DMS153 treated with DMSO at 0.1 percent for 48 hours (cell line): Measurements from ENCODE around the gene ZNF655.
"Not testable (repeated sequence)": the region's sequence is repeated elsewhere in the genome, so short reads cannot be mapped to it uniquely, and the experiment has no call there.

ENCODE experiments used
- DNase-seq: peaks from one replicate; lab custom pipeline; 2025; ENCODE audit not compliant: unreplicated experiment; lab: John Stamatoyannopoulos, UW

Gene ZNF655

DNA sequence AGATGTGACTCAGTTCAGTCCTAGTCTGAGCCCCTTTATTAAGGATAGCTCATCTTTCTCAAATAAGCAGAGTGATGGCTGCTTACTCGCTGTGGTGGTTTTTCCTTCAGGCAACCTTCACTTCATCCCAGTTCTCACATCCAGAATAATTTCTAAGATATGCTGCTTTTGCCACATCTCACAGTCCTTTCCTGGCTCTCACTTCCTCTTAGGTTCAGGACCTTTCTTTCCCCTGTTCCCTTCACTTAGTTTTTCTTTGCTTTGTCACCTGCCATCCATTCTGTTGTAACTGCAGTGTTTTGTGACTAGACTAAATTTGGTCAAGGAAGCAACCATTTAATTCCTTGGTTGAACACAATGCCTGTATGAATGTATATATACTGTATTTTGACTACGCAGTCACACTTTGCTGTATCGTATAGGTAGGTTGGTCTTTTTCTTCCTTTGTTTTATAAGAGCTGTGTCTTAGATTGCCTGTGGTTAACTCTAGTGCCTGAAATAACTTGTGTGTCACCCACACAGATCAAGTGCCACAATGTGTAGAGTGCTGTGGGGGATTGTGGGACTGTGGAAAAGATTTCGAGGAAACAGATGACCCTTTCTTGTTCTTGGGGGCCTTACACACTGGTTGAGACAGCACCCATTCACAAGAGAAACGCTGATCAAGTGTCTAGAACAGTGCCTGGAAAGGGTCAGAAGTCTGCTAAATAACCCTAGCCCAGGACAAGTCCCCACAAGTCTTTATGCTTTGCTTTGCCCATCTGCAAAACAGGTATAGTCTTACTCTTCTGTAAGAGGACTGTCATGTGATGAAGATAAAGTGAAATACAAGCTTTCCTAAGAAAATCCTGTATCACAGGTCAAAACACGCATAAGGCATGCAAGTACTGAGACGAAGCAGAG, 2.6 kb downstream of the ZNF655 start:
- no peak for DNase-seq

DNA sequence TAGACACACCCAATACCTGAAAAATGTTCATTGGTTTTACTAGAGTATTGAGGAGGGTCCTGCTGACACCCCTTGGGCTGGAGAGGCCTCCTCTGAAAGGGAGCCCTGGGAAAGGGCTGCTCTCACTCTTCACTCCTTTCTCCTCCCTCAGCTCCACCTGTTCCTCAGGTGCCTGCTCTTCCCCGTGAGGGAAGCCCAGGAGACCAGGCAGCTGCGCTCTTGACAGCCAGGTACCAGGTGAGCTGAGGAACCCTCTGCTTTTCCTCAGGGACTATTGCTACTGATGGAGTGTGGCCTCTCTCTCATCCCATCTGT, 3.3 kb downstream of the ZNF655 start:
- no peak for DNase-seq

DNA sequence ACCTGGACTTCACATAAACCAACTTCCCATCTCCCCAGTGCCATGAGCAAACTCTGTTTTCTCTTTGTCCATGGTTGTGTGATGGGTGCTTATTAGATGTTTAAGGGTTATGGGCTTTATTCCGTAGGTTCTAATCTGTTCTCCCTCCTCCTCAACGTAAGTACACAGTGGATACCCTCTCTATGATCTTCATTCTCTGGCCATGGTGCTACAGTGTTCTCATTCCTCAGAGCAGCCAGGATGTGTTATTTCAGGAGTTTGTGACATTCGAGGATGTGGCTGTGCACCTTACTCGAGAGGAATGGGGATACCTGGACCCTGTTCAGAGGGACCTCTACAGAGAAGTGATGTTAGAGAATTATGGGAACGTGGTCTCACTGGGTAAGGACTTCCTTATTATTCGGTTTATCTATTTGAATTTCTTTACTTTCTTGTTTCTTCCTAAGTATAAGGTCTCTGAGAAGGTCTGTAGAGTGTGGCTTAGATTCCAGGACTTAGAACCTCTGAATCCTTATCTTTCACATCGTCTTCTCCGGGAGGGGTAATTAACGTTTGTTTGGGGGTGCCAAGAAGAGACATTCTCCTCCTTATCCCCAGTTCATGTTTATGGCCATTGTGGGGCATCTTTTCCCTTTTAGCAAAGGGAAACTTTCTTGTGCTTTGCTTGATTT, 3.8 kb downstream of the ZNF655 start:
- DNase-seq = no peak

DNA sequence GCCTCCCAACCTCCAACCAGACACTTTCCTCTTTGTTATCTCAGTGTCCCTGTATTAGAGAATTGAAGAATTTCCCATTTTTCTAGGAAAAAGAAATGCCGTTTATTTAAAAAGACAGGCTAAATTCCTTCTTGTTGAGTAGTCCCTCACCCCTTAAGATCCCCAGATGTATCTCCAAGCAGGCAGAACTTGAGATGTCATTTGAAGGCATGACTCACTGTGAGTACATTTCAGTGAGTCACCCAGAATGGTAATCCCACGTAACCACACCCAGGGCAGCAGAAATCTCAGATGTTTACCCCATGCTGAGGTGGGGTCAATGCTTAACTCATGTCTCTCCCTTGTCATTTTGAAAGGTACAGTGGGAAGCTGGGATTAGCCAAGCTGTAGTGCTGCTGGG, 4.4 kb downstream of the ZNF655 start:
- no peak for DNase-seq

DNA sequence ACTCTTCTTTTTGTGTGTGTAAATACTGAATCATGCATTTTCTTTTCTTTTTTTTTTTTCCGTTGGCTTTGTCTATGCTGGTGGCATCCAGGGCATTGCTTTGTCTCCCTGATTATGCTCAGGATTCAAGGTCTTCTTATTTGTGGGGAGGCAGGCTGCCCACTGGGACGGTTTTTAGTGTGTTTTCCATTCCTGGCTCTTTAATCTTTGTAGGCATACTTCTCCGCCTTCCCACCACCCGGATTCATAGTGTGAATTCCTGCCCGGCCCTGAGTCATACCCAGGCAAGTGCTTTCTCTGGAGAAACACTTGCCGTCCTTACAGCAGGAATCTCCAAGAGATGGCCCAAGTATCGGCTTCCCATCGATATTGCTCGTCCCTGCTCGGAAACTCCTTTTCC, 5.2 kb downstream of the ZNF655 start:
- DNase-seq = no peak

DNA sequence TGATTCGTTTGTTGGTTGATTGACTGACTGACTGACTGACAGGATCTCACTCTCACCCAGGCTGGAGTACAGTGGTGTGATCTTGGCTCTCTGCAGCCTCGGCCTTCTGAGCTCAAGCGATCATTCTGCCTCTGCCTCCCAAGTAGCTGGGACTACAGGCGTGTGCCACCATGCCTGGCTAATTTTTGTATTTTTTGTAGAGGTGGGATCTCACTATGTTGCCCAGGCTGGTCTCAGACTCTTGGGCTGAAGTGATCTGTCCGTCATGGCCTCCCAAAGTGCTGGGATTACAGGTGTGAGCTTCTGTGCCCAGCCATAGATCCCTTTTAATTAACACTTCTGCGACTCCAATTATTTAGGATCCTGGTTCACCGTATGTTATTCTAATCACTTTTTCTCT, 10.3 kb downstream of the ZNF655 start:
- not testable (repeated sequence) for DNase-seq

DNA sequence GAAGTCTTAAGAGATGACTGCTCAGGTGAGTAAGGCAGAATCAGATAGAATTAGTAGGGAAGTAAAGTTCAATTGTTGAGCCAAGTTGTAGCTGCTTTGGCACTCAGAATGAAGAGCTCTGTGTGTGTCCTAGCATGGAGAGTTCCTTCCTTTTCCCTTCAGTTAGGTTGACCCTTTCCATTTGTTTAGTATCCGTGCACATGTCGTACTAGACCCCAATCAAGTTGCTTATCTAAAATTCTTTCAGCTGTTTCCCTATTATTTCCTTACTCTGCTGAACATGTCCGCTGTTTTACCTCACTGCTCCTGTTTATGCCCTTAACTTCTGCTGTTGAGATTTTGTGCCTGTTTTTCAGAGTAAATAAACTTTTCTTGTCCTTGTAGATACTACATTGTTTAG, 13.3 kb downstream of the ZNF655 start:
- no peak for DNase-seq

DNA sequence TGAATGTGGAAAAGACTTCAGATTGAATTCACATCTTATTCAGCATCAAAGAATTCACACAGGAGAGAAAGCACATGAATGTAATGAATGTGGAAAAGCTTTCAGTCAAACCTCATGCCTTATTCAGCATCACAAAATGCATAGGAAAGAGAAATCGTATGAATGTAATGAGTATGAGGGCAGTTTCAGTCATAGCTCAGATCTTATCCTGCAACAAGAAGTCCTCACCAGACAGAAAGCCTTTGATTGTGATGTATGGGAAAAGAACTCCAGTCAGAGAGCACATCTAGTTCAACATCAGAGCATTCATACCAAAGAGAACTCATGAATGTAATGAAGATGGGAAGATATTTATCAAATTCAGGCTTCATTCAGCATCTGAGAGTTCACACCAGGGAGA, 14.8 kb downstream of the ZNF655 start:
- DNase-seq = no peak

DNA sequence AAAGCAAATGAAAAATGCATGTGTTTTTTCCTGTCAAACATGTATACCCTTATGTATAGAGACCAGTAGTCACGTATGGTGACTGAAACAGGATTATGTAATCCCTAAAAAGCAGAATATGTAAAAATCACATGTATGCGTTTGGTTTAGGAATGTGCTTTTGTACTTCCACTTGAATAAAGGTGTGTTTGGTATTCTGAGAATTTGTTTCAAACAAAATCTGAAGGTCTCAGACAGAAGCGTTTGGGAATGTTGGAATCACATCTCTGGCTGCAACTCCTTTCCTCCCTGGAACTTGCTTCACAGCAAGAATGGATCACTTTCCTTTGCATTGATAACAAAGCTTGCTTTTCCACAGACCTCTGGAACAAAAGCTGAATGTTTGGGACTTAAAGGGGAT, 17.8 kb downstream of the ZNF655 start:
- DNase-seq = no peak

DNA sequence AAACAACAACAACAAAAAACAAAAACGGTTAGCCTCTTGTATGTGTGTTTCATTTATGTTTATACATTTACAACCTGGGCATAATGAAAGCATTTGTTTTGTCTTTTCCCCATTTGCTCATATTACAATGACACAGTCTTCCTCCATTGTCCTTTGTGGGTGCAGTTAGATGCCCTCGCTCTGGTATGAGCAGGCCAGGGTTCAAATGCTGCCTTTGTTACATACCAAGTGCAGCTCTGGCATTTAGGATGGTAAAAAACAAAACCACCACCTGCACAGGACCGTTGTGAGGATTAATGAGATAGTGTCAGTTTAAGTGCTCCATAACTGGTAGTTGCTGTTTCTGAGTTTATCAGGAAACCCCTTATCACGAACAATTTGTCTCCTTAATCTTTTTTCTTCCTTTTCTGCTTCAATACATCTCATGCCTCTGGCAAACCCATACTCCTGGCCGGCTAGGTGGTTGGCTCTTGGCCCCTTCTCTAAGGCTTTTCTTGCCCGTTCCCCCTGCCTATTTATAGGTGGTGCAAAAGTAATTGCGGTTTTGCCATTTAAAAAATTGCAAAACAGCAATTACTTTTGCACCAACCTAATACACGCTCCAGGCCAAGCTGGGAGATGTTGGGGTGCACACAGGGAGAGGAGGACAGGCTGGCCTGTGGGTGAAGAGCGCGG, 21.0 kb downstream of the ZNF655 start:
- DNase-seq = no peak

DNA sequence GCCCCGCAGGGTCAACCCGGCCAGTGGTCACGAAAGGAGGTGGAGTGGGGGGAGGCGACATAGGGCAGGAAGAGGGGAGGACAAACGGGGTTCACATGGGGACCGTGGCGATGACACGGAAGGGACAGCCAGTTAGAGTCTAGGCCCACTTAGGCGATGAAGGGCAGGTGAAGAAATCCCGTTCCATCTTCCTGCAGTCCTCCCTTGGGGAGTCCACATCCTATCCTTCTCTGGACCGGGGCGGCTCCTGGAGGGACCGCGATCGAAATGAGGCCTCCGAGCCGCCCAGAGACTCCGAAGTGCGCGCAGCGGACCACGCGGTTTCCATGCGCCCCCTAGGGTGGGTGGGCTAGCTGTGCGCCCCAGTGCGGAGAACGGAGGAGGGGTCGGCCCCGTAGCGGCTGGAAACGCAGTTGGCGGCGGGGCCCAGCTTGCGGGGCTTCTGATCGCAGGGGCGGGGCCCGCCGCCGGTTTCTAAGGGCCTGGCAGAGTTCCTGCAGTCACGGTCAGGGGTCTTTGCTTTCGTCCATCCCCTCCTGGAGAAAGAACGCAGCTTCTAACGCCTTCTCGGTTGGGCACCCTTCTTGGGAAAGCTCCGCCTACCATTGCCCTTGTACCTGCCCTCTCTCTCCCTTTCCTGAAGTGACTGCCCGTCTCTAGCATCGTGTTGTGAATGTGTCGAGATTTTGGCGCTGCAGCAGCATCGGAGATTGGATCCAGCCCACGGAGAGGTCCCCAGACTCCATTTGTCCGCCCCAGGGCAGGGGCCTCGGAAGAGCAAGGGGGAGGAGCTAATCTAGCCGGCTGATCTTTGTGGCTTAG, 21.7 kb downstream of the ZNF655 start:
- no peak for DNase-seq

DNA sequence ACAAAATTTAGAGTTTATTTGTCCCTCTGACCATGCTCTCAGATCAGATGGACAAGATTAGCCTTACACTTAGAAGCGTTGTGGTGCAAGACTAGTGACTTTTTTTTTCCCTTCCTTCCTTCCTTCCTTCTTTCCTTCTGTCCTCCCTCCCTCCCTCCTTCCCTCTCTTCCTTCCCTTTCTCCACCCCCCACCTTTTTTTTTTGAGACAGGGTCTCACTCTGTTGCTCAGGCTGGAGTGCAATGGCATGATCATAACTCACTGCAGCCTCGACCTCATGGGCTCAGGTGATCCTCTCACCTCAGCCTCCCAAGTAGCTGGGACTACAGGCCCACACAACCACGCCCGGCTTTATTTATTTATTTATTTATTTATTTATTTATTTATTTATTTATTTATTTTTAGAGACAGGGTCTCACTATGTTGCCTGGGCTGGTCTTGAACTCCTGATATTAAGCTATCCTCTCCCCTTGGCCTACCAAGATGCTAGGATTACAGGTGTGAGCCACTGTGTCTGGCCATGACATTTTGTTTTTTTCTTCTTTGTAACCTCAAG, 22.4 kb downstream of the ZNF655 start:
- DNase-seq = not testable (repeated sequence)

DNA sequence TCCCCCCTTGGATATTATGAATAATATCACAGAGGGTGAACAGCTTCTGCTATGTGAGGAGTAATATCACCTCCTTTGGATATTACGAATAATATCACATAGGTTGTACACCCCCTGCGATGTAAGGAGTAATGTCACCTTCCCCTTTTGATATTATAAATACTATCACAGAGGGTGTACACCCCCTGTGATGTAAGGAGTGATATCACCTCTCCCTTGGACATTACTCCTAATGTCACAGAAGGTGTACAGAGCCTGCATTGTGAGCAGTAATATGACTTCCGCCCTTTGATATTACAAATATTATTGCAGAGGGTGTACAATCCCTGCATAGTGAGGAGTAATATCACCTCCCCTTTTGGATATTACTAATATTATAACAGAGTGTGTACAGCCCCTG, 30.4 kb downstream of the ZNF655 start:
- no peak for DNase-seq

DNA sequence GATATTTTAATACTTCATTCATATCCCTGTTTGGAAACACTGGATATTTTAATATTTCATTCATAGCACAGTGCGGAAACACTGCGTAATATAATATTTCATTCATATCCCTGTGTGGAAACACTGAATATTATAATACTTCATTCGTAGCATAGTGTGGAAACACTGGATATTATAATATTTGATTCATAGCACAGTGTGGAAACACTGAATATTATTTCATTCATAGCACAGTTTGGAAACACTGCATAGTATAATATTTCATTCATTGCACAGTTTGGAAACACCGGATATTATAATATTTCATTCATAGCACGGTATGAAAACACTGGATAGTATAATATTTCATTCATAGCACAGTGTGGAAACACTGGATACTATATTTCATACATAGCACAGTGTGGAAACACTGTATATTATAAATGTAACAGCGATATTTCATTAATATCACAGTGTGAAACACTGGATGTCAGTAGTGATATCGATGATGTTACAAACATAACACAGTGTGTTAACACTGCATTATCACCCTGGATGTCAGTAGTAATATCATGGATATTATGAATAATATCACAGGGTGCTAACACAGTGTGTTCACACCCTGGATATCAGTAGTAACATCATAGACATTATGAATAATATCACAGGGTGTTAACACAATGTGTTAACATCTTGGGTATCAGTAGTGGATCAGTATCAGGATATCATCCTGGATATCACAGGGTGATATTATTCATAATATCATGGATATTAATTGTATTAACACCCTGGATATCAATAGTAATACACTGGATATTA, 36.7 kb downstream of the ZNF655 start:
- DNase-seq = no peak

DNA sequence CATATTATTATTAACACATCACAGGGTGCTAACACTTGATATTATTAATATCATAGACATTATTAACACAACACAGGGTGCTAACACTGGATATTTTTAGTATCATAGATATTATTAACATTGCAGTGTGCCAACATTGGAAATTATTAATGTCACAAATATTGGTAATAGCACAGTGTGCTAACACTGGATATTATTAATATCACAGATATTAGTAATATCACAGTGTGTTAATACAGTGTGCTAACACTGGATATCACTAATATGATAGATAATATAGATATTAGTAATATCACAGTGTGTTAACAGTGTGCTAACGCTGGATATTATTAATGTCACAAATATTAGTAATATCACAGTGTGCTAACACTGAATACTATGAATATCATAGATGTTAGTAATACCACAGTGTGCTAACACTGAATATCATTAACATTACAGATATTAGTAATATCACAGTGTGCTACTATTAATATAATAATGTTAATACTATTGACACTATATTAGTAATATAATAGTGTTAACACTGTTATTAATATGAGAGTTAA, 38.0 kb downstream of the ZNF655 start:
- DNase-seq = no peak

DNA sequence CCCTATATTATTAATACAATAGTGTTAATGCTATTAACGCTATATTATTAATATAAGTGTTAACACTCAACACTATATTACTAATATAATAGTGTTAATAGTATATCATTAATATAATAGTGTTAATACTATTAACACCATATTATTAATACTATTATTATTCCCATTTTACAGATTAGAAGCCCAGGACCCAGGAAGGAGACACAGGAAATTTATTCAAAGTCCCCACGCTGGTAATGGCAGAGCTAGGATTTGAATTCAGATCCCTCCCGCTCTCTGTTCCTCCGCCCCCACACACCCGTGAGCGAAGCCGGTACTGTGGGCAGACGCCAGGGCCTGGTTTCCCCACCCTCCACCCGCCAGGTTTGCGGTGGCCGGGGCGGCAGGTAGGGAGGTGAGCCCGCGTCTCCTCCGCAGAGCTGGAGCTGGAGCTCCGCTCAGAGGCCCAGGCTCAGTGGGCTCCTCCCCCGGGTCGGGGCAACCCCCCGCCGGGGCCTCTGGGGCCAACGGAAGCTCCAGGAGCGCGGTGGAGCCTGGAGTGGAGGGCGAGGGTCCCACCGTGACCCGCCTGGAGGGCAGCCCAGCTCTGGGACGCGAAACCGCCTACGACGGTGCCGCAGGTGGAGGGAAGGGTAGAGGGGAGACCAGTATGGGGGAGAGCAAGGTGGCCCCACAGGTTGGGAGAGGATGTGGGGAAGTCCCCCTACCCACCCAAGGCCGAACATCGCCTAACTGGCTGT, 39.5 kb downstream of the ZNF655 start, which contains the start of gene TMEM225B:
TMEM225B (plus strand) TSS at position 506 of the 740 bp plus-strand sequence. CDS start 6,122 bp downstream, outside the sequence.
- DNase-seq = no peak

DNA sequence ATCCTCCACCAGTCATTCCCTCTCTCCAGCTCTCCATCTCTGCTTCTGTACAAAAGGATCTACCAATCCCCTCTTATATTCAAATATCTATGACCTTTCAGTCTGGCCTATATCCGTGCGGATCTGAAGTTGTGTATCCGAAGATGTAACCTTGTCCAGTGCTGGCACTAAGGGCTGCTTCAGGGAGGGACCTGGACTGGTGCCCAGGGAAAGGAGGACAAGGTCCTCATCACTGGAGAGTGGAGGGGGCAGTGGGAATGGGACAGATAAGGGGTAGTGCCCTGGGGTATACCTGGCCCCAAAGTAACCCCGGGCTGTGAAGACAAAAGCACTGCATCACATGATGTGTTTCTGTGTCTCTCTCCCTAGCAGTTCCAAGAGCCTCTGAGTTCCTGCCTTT, 41.4 kb downstream of the ZNF655 start:
- no peak for DNase-seq

DNA sequence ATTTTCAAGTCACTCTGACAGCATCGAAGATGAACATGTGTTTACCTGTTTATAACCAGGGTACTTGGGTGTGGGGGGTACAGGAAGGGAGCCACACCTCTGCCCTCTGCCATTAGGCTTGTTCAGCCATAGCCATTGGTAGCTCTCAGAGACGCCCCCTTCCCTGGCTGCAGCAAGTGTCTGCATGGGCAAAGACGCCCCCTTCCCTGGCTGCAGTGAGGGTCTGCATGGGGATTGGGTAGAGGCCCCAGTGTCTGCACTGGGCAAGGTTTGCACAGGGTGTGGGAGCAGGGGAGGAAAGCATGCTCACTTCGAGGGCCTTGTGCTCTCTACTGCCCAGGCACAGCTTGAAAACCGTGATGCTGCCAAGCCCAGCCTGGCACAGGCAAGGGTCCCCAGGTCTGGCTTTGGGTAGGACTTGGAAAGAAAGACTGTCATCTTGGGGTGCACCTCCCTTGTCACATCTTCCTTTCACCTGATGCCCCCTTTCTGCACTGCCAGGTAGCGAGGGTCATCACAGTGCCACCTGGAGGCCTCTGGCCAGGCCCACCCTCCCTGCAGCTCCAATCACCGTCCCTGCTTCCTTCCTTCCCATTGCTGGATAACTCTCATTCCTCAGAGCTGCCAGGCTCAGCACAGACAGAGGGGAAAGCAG, 43.3 kb downstream of the ZNF655 start:
- DNase-seq = no peak

DNA sequence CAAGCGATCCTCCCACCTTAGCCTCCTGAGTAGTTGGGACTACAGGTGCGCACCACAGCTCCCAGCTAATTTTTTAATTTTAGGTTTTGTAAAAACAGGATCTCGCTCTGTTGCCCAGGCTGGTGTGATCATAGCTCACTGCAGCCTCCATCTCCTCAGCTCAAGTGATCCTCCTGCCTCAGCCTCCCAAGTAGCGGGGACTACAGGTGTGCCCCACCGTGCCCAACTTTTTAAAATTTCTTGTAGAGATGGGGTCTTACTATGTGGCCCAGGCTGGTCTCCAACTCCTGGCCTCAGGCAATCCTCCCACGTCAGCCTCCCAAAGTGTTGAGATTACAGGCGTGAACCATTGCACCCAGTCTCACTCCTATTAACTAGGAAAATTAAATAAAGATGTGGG, 47.1 kb downstream of the ZNF655 start:
- DNase-seq = no peak
